Smooth muscle cell (in vitro differentiated cells): Measurements from ENCODE around the gene TTLL8. TPM values are rescaled to one million over a fixed set of nuclear protein-coding genes. Genes with fewer than 3 reads are reported as not detected.

ENCODE experiments used
- DNase-seq: peaks from one replicate; lab custom pipeline; 2025; ENCODE audit not compliant: unreplicated experiment; lab: John Stamatoyannopoulos, UW
- H2AFZ ChIP-seq: fragments of 200-600 bp; sonication (generic); 2 replicates; pipeline ENCODE4 v1.6.0; 2016; ENCODE audit warnings: antibody characterized with exemption, low read depth, mild to moderate bottlenecking
- H3F3A ChIP-seq: fragments of 200-600 bp; sonication (generic); 2 replicates; pipeline ENCODE4 v1.6.0; 2017; ENCODE audit warnings: antibody characterized with exemption, low read depth
- H3K27ac ChIP-seq: fragments of 200-600 bp; sonication (generic); 2 replicates; pipeline ENCODE4 v1.5.1; 2016; ENCODE audit warnings: low read depth, mild to moderate bottlenecking
- H3K27me3 ChIP-seq: fragments of 200-600 bp; sonication (generic); 2 replicates; pipeline ENCODE4 v1.6.1; 2016; ENCODE audit warnings: low read depth, mild to moderate bottlenecking
- H3K36me3 ChIP-seq: fragments of 200-600 bp; sonication (generic); 2 replicates; pipeline ENCODE4 v1.5.1; 2016; ENCODE audit warnings: low read depth
- H3K4me1 ChIP-seq: fragments of 200-600 bp; sonication (generic); 2 replicates; pipeline ENCODE4 v1.5.1; 2016; ENCODE audit warnings: low read depth
- H3K4me2 ChIP-seq: fragments of 200-600 bp; sonication (generic); 2 replicates; pipeline ENCODE4 v1.6.0; 2016; ENCODE audit warnings: mild to moderate bottlenecking
- H3K4me3 ChIP-seq: fragments of 200-600 bp; sonication (generic); 2 replicates; pipeline ENCODE4 v1.5.1; 2016; ENCODE audit warnings: mild to moderate bottlenecking
- H3K79me2 ChIP-seq: fragments of 200-600 bp; sonication (generic); 2 replicates; pipeline ENCODE4 v1.6.0; 2016; ENCODE audit warnings: low read depth, mild to moderate bottlenecking
- H3K9ac ChIP-seq: fragments of 200-600 bp; sonication (generic); 2 replicates; pipeline ENCODE4 v1.6.0; 2016; ENCODE audit warnings: low read depth
- H3K9me3 ChIP-seq: fragments of 200-600 bp; sonication (generic); replicated peaks from 2 replicates; pipeline ENCODE4 v1.5.1; 2016; ENCODE audit warnings: low read depth
- H4K20me1 ChIP-seq: fragments of 200-600 bp; sonication (generic); 2 replicates; pipeline ENCODE4 v1.6.0; 2016; ENCODE audit warnings: low read depth
- WGBS: methylation state at CpG from one replicate; pipeline ENCODE4 v1.1.7; 2016; ENCODE audit warnings: low lambda C conversion rate; 5-methylcytosine and 5-hydroxymethylcytosine counted together
- polyA plus RNA-seq: library from polyadenylated mRNA; unstranded; fragments of >200 nt; fragmentation: Nextera tagmentation; extraction: Ambion mirVana; gene quantifications from 2 replicates; pipeline ENCODE4 v1.2.1, GENCODE V29; 2016
- total RNA-seq: library from RNA; depleted of rRNA; stranded (reverse); fragments of >200 nt; gene quantifications from 2 replicates; pipeline ENCODE4 v1.2.3, GENCODE V29; 2014
- TF ChIP-seq, protein P1 (sequence below): fragments of 200-600 bp; sonication (generic); IDR thresholded peaks from 2 replicates; pipeline ENCODE4 v1.5.1; 2017; ENCODE audit warnings: borderline replicate concordance, mild to moderate bottlenecking, antibody characterized with exemption; ENCODE audit not compliant: insufficient read depth, poor library complexity, severe bottlenecking

The TTLL8 gene
- total and polyA plus RNA-seq, 2 experiments from 2014 or later, result 0.10 TPM; not detected in 1

DNA sequence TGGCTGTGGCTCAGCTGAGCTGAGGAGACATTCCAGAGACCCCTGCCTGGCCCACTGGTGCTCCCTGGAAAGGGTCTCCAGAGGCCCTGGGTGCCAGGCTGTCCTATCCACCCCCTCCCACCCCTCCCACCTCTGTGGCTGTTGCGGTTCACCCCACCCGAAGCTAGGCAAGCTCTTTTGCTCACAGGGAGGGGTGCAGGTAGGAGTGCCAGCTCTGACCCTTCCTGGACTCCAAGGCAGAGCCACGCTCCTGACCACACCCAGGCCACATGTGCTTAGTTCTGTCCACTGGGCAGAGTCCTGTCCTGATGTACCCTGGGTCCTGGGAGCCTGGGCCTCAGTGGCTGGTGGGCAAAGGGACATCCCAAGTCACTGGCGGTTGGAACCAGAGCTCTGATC, 62.0 kb downstream of the TTLL8 start:
- no peaks in the 10 kb centered on the region for H4K20me1 ChIP-seq
- H3K4me3 ChIP-seq, result no peak overlapping the region
- no peak overlapping the region for H2AFZ ChIP-seq
- H3K36me3 ChIP-seq, result no peaks in the 10 kb centered on the region
- H3K9ac ChIP-seq, result no peak overlapping the region
- no peaks in the 10 kb centered on the region for H3F3A ChIP-seq
- TF ChIP-seq, protein P1, sequence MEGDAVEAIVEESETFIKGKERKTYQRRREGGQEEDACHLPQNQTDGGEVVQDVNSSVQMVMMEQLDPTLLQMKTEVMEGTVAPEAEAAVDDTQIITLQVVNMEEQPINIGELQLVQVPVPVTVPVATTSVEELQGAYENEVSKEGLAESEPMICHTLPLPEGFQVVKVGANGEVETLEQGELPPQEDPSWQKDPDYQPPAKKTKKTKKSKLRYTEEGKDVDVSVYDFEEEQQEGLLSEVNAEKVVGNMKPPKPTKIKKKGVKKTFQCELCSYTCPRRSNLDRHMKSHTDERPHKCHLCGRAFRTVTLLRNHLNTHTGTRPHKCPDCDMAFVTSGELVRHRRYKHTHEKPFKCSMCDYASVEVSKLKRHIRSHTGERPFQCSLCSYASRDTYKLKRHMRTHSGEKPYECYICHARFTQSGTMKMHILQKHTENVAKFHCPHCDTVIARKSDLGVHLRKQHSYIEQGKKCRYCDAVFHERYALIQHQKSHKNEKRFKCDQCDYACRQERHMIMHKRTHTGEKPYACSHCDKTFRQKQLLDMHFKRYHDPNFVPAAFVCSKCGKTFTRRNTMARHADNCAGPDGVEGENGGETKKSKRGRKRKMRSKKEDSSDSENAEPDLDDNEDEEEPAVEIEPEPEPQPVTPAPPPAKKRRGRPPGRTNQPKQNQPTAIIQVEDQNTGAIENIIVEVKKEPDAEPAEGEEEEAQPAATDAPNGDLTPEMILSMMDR, result no peak
- no peaks in the 10 kb centered on the region for H3K79me2 ChIP-seq
- no peaks in the 10 kb centered on the region for H3K9me3 ChIP-seq
- no peak overlapping the region for H3K27ac ChIP-seq
- H3K4me2 ChIP-seq, result no peak overlapping the region
- no peak for DNase-seq
- H3K4me1 ChIP-seq, result peaks cover 3% of the 10 kb centered on the region
- peaks cover 7% of the 10 kb centered on the region for H3K27me3 ChIP-seq
- 88% methylated on average over 4 of the region's 4 CpGs for WGBS

DNA sequence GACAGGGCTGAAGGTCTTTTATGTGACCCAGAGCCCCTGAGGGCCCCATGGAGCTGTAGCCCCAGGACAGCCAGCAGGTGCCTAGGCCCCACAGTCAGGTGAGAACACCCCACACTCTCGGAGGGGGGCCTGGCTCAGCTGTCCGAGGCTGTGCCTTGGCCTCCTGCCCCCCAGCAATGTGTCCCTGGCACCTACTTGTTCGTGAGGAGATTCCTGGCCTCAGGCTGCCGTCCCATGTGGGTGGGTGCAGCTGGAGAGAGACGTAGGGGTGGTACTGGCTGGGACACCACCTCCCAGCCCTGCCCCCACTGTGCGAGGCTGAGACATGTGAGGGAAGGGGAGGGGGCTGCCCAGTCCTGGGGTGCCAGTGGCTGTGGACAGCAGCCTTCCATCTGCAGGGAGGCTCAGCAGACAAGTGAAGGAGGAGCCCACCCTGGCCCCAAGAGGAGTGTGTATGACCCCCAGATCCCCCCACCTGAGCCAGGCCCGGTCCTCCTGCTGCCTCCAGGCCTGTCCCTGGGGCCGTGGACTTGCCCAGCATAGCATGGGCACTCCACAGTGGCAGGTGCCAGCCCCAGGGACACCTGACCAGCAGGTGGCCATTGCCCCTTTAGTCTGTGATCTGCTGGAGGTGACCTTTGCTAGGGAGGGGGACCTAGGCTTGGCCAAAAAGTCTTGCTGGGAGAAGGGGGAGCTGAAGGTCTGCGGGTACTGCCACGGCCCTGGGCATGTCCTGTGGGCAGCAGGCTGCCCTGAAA, 62.6 kb downstream of the TTLL8 start:
- no peak for DNase-seq
- WGBS, result 87% methylated on average over 10 of the region's 10 CpGs
- H3K4me2 ChIP-seq, result no peak overlapping the region
- TF ChIP-seq, protein P1, result no peak
- peaks cover 7% of the 10 kb centered on the region for H3K27me3 ChIP-seq
- no peaks in the 10 kb centered on the region for H3K36me3 ChIP-seq
- no peak overlapping the region for H3K4me3 ChIP-seq
- H3K9ac ChIP-seq, result no peak overlapping the region
- H3K9me3 ChIP-seq, result no peaks in the 10 kb centered on the region
- no peak overlapping the region for H3K27ac ChIP-seq
- H3K4me1 ChIP-seq, result peaks cover 3% of the 10 kb centered on the region
- H2AFZ ChIP-seq, result no peak overlapping the region
- no peaks in the 10 kb centered on the region for H3F3A ChIP-seq
- no peaks in the 10 kb centered on the region for H3K79me2 ChIP-seq
- no peaks in the 10 kb centered on the region for H4K20me1 ChIP-seq

DNA sequence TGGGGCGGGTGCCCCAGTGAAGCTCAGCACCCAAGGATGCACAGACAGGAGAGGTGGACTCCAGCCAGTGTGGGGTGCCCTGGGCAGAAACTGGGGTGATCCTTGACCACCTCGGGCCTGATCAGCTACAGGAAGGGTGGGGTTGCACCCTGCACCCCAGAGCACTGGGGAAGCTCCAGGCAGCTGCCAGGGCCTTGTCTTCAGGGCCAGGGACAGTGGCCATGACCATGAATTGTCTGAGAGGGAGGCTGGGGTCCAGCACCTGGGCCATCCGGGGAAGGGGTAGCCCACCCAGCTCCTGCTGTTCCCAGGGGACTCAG, 63.1 kb downstream of the TTLL8 start:
- WGBS, result 80% methylated on average over 3 of the region's 3 CpGs
- H3K27ac ChIP-seq, result no peak overlapping the region

More for the DNA sequence above, 63.1 kb downstream of the TTLL8 start:
- no peaks in the 10 kb centered on the region for H3K79me2 ChIP-seq
- H3K9me3 ChIP-seq, result no peaks in the 10 kb centered on the region
- H3K27me3 ChIP-seq, result peaks cover 4% of the 10 kb centered on the region
- no peaks in the 10 kb centered on the region for H4K20me1 ChIP-seq
- H2AFZ ChIP-seq, result no peak overlapping the region
- H3K36me3 ChIP-seq, result no peaks in the 10 kb centered on the region
- TF ChIP-seq, protein P1, result no peak
- no peaks in the 10 kb centered on the region for H3F3A ChIP-seq
- no peak for DNase-seq
- H3K4me3 ChIP-seq, result no peak overlapping the region
- no peak overlapping the region for H3K9ac ChIP-seq
- H3K4me1 ChIP-seq, result peaks cover 2% of the 10 kb centered on the region
- H3K4me2 ChIP-seq, result no peak overlapping the region
